ELF-1 (cell line): ENCODE measurements around the gene CCDC167.

ENCODE experiments used
- DNase-seq: peaks from one replicate; pipeline ENCODE4 v3.0.0-alpha.2; 2016; ENCODE audit warnings: low read depth, low spot score

The CCDC167 gene

DNA sequence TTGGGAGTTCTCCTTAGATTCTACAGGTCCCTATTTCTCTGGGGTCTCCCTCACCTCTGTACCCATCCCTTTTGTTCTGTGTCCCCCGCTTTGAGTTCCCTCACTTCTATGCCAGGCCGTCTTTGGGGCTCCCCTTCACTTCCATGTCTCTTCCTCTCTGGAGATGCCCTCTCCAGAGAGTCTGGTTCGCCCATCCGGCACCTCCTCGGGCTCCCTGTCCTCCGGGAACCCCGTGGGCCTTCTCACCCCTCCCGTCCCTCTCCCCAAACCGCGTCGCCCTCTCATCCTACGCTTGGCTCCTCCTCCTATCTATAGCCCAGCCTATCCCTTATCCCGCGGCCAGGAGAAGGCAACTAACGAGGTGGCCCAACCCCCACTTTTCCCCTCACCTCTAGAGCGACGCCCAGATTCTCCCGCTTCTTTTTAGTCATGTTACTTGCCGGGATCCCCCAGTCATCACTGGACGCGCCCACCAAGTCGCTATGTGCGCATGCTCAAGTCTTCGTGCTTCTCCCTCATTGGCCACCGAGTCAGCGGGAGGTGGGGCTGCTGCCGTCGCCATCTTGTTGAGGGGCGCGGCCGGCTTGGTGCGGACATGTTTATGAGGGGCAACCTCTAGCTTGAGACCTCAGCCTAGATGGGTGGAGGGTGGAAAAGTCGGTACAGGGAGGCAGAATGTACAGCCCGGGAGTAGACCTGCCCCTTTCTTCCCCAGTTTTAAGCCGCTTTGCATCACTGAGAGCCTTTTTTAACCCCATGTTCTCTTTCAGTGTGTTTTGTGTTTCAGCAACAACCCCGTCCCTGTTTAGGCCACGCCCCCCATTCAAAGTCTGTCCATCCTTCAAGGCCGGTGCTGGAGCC is at the start of gene CCDC167:
TSS of gene CCDC167 (minus strand) at position 461 of the 861 bp plus-strand sequence. CDS start at position 431, 30 bp downstream.
- peak; percentile 99 for DNase-seq

DNA sequence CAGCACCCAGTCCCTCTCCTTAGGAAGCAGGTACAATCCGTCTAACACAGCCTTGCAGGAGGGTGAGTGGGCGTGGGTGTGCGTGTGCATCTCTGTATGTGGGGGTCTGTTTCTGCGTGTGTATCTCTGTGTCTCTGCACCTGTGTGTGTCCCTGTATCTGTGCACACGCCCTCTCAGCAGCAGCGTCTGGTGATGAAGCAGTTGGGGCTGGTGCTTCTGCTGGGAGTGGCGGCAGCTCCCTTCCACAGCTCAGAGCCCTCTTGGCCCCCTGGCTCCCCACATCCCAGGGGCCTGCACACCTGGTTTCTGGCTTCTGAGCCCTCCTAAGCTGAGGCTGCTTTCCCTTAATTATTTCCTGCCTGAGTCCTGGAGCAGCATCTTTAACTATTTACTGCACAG is 49.5 kb upstream of the CCDC167 start:
- DNase-seq = no peak

DNA sequence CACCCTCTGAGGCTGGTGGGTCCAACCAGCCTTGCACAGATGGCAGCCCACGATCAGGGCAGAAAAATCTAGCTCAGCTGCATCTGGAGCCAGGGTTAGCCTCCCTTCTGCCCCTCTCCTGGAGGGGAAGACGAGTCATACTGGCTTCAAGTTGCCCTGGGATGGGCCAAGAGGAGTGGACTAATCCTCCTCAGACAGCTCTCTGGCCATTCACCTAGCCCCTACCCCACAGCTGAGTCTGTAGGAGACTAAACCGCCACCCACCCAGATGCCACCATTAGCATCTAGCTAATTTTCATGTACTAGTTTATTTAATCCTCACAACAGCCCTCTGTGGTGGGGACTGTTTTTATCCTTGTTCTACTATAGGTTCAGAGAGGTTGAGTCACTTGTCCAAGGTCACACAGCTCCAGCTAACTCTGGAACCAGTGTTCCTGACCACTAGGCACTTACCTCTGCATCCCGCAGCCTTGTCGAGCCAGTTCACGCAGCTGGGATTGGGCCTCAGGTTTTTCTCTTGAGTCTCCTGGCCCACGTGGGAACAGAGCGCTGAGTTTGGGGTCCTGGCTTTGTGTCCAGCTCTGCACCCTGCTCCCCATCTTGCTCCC is 48.5 kb upstream of the CCDC167 start:
- DNase-seq = no peak

DNA sequence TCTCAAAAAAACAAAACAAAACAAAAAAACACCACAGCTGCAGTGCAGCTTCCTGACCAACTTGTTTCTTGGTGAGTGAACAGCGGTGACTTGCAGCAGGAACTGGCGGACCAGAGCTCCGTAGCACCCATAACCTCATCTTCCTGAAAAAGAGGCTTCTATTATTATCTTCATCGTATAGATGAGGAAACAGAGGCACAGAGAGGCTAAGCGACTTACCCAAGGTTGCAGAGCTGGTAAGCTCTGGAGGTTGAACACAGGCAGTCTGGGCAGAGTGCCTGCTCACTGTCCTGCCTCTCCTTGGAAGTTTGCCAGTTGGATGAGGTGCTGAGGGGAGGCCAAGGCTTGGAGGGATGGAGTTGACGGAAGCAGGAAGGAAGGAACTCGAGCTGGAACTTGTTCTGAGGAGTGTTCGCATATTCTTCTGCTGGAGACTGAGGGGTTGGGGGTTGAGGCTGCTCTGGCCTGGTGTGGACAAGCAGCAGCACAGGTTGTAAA is 47.9 kb upstream of the CCDC167 start:
- no peak for DNase-seq

DNA sequence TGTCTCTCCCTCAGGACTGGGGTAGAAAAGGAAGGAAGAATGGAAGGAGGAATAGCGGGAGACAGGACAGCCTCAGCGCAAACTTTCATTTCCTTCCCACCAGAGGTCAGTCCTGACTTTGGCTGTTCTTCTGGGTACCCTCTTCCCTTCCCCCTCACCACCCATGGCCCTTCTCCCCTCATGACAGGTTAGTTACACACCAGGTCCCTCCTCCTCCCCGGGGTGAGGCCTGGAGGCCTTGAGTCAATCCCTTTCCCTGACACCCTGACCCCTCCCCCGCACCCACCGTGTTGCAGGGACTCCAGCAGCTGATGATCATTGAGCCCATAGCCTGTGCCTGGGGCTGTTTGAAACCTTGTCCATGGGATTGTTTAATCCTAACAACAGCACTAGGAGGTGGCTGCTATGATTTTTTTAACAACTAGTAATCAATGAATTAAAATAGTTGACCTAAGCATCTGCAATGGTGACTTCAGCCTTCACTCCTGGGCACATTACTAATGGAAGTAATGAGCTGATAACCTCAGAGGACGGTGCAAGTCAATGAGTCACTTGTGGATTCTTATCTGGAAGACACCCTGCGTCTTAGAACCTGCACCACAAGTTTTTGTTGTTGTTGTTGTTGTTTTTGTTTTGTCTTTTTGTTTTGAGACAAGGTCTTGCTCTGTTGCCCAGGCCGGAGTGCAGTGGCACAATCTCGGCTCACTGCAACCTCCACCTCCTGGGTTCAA is 46.6 kb upstream of the CCDC167 start:
- DNase-seq = peak; percentile 78

DNA sequence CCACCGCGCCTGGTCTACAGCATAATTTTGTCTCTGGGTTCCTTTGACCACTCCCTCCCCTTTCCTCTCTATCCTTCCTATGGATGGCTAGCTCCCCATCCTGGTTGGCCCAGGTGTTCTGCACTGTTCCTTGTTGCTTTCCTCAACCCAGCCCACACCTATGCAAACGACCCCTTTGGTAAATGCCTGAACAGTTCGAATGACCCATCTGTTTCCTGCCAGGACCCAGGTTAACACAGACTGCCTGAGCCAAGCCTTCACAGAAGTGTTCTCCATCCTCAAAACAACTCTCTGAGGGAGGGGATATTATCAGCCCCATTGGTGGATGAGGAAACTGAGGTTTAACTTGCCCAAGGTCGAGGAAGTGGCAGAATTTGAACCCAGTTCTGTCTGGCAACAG is 44.8 kb upstream of the CCDC167 start:
- DNase-seq = no peak

DNA sequence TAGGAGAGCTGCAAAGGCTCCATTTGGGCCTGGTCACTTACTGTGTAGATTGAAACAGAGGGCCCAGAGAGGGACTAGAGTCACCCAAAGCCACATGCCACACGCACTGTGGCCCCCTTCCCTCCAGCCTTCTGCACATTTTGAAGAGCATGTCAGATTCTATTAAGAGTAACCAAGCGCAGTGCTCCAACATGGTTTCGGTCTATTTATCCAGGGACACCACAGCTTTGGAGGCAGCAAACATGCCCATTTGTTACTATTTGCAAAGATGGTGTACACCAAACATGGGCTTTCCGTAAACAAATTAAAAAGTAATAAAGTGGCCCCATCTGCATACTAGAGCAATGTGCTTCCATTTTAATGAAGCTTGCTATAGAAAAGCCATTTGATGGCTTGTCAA is 43.7 kb upstream of the CCDC167 start:
- no peak for DNase-seq

DNA sequence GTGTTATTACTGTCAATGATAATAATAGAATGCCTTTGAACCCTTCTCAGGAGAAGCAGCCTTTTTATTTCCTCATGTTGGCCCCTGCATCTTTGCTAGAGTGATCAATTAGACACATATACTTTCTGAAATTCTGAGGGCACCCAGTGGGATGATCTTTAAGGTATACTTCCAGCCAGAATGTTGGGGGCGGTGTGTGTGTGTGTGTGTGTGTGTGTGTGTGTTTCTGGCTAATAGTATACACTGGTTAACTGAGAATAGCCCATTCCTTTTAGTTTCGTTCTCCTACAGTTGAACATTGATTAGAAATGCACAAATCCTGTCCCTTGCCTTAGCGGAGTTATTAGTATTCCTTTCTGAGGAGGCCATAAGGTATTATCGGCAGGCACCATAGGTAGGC is 41.7 kb upstream of the CCDC167 start:
- DNase-seq = no peak

DNA sequence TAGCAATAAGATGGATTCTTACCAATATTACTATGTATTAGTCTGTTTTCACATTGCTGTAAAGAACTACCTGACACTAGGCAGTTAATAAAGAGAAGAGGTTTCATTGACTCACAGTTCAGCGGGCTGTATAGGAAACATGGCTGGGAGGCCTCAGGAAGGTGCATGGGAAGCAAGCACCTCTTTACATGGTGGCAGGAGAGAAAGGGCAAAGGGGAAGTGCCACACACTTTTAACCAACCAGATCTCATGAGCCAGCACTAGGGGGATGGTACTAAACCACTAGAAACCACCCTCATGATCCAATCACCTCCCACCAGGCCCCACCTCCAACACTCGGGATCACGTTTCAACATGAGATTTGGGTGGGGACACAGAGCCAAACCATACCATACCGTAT is 40.7 kb upstream of the CCDC167 start:
- DNase-seq = no peak

DNA sequence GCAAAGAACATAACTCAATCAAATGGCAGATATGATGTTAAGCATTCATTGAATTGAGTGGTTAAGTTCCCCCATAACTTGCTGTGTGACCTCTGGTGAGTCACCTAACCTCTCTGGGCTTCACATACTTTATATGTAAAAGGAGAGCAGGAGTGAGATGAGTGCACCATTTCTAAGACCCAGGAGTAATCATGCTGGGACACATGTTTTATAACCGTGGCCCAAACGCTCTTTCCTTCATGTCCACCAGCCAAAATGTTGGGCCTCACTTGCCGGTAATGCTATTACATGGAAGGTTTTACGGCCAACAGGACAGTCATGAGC is 40.3 kb upstream of the CCDC167 start:
- no peak for DNase-seq

DNA sequence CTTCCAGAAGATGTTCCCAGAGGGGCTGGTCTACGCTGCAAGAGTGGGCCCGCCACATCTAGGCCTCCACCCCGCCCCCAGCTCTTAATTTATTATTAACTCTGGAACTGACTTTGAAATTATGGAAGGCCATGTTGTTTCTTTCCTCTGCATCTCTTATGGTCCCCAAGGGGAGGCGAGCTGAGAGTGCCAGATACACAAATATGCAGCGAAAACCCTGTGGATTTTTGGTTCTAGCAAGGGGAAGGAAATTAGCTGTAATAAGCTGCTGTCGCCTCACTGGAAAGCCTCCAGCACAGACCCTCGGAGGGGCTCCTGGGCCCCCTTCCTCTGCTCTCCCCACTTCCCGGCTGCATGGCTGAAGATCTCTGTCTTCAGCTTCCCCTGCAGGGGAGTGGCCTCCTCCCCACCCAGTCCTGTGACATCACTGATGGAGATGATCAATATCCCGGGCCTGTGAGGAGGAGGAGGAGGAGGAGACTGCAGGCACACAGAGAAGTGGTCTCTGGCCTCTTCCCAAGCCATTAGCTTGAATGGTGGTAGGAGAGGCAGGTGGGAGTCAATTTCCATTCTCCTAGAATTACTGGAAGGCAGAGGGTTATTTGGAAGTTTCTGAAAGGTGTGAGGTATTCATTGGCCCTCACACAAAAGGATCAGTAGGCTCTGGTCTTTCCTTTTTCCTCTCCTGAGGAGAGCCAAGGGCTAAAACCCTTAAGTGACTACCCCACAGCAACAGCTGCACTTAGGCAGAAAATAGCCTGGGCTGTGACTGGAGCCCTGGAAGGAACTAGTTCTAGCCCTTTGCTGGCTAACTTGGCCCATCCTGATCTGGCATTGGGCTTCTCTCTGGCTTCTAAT is 39.7 kb upstream of the CCDC167 start:
- DNase-seq = no peak

DNA sequence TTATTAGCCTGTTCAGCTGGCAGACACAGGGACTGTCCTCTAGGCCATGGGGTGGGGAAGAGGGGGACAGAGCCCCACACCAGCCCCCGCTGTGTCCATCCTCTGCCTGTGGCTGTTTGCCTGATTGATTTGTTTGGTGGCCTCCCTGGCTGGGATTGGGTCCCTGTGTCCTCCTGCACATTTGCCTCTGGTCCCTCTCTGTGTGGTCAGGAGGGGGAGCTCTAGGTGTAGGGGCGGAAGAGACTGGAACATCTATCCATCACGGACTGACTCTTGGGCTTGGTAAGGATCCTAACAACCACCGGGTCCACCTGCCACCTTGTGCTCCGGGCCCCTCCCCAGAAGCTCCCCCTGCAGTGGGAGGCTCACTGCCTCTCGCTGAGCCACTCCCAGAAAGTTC is 38.4 kb upstream of the CCDC167 start:
- DNase-seq = peak; percentile 69

DNA sequence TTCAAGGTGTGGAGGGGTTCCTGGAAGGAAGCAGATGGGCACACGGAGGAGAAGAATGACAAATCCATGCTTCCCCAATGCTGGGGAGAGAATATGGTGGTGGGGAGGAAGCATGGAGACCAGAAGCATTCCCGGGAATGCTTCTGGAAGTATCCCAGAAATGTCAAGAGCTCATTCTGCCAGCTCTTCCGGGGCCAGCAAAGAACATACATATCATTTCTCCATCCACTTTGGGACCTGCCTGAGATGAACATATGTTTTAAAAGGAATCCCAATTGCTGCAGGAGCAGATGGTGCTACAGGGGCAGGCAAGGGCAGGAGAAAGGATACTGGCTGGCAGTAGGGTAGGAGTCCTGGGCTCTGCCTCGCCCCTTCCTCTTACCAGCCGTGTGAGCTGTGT is 37.9 kb upstream of the CCDC167 start:
- no peak for DNase-seq

DNA sequence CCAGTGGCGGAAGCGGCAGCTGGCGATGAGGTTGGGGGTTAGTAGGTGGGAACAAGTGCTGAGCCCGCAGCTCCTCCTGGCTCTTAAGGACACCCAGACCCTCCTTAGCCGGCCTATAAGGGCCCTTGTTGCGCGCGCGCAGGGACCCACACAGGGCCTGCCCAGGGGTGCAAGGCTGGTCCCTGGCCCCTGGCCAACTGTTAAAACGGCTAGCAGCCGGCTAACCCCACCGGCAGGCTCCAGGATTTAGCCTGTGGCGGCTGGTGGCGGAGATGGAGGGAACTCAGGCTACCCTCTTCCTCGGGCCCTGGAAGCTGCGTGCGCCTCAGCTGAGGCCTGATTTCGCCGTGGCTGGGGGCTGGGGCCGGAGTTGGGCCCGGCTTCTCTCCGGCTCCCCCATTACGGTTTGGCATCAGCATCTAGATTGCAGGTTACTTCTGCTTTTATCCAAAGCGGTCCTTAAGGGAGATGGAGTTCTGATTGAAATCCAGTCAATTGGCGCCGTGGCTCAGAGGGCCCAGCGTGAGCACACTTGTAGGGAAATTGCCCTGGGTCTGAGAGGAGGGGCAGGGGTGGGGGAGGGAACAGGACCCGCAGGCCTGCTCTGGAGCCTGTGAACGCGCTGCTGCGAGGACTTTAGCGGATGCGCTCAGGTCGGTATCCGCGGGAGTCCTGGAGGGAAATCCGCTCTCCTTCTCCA is 36.9 kb upstream of the CCDC167 start:
- DNase-seq = peak; percentile 55

DNA sequence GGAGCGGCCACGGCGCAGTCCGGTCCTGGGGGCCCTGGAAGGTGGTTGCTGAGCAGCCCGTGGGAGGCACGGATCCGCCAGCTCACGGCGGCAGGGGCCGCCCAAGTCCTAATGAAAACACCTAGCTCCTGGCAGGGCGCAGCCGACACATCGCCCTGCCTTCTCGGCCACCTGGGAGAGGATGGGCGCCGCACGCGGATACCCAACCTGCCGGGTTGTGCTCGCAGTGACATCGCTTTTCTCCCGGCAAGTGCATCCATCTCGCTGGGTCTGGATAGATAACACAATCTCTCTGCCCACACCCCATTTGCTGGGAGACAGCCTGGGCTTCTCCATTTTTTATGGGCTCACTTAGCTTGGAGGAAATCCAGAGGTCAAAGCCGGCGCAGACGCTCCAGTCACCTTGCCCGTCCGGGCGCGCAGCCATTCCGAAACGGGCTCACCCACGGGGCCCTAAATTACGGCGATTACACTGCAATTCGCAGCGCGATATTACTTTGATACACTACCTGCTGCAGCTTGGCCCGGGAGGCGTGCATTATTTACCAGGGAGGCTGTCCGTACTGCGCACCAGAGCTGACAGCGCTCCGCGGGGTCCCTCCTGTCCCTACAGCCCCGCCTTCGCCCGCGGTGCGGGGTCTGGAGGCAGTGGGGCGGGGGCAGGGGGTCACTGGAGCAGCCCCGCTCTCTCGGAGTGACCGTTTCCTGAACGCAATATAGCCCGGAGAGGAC is 36.2 kb upstream of the CCDC167 start:
- DNase-seq = peak; percentile 40

DNA sequence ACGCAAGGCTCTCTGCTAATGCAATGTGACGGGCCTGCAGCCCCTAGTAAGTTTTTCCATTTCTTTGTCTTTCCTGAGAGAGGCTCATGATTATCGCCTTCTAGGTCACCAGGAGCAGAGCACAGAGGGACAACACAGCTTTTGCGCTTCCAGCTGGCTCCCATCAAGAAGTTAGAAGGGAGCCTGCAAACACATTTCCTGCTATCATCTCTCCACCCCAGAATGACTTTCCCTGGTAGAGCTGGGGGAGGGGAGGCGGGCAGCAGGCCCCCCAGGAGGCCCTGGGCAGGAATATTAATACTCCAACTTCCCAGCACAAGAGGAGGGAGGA is 35.7 kb upstream of the CCDC167 start:
- DNase-seq = no peak

DNA sequence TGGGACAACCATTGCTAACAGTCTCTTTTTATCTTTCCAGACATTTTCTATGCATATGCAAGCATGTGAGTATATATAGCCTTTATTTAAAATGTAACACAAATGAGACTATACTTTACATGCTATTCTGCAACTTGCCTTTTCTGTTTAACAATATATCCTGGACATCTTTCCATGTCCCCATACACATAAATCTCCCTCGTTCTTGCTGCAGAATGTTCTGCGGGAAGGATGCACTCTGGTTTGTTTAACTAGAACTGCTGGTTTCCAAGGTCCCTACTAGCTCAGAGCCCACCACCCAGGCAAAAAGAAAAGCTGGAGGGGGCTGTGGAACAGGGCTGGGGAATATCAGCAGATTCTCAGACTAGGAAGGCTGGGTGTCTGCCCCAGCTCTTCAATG is 35.2 kb upstream of the CCDC167 start:
- DNase-seq = no peak

DNA sequence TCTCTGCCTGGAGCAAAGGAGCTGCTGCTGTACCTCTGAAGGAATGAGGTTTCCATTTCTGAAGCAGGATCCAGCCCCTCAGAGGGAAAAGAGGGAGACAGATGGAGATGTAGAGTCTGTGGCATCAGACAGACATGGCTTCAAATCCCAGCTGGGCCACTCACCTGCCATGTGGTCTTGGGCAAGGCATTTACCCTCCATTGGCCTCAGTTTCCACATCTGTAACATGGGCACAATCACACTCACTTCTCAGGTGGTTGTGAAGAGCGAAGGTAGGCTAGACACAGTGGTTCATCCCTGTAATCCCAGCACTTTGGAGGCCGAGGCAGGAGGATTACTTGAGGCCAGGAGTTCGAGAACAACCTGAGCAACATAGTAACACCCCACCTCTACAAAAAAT is 32.4 kb upstream of the CCDC167 start:
- DNase-seq = no peak

DNA sequence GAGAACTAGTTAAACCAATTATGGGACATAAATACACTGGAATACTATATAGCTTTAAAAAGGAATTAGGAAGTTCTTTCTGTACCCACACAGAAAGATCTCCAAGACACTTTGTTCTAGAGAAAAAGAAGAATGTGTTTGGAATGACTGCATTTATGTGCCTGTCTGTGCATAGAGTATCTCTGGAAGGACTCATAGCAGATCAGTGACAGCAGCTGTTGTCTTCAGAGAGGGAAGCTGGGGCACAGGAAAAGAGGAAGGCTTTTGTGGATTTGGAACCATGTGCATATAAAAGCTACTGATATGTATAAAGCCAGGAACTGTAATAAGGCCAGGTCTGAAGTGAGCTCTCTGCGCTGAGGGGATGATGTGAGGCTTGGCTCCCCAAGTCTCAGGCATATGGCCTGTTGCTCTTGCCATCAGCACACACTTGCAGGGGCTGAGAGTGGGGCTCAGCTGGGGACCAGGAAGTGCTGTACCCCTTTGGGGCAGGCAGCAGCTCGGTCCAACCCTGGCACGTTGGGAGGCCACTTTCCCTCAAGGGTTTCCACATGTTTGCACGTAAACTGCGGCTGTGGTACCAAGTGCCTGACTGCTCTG is 31.8 kb upstream of the CCDC167 start:
- no peak for DNase-seq

DNA sequence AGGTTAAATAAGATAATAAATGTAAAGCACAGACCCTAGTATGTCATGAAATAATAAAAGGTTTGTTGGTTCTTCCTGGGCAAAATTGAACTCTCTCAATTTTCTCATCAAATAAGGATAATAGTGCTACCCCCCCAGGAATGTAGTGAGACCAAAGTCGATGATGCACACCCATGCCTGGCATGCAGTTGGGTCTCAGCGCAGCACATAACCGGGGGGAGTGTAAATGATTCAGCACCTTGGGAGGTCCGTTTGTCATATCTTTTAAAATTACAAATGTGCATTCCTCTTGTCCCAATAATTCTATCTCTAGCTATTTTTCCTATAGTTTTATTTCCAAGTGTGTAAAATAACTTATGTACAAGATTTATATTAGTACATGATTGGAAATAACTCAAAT is 31.3 kb upstream of the CCDC167 start:
- DNase-seq = no peak
